GM23338 (cell line): ENCODE results near the gene FBXO38. TPM values are rescaled to one million over a fixed set of nuclear protein-coding genes. Genes with fewer than 3 reads are reported as not detected.

ENCODE experiments used
- ATAC-seq: fragments of 200-7000 bp; cut with Tn5 transposase; 3 replicates; pipeline ENCODE4 v1.9.1; 2020
- DNase-seq: peaks from one replicate; pipeline ENCODE4 v3.0.0-alpha.2; 2015; ENCODE audit warnings: low spot score
- H2AFZ ChIP-seq: fragments of 200-600 bp; sonication (generic); 2 replicates; pipeline ENCODE4 v1.8.0; 2016; ENCODE audit warnings: antibody characterized with exemption, mild to moderate bottlenecking, moderate library complexity
- H3F3A ChIP-seq: fragments of 200-600 bp; sonication (generic); replicated peaks from 2 replicates; pipeline ENCODE4 v1.8.0; 2017; ENCODE audit warnings: antibody characterized with exemption, mixed run types, low read depth
- H3K27ac ChIP-seq: fragments of 200-600 bp; sonication (generic); 2 replicates; pipeline ENCODE4 v1.6.1; 2016; ENCODE audit warnings: low read depth
- H3K27me3 ChIP-seq: fragments of 200-600 bp; sonication (generic); 2 replicates; pipeline ENCODE4 v1.8.0; 2016; ENCODE audit warnings: mild to moderate bottlenecking, mixed run types, moderate library complexity; ENCODE audit not compliant: insufficient read depth
- H3K36me3 ChIP-seq: fragments of 200-600 bp; sonication (generic); 2 replicates; pipeline ENCODE4 v1.8.0; 2016; ENCODE audit warnings: mild to moderate bottlenecking; ENCODE audit not compliant: insufficient read depth
- H3K4me1 ChIP-seq: fragments of 200-600 bp; sonication (generic); 2 replicates; pipeline ENCODE4 v1.8.0; 2016; ENCODE audit warnings: mild to moderate bottlenecking, moderate library complexity; ENCODE audit not compliant: insufficient read depth
- H3K4me2 ChIP-seq: fragments of 200-600 bp; sonication (generic); 2 replicates; pipeline ENCODE4 v1.7.1; 2017; ENCODE audit warnings: mixed run types
- H3K4me3 ChIP-seq: fragments of 200-600 bp; sonication (generic); 2 replicates; pipeline ENCODE4 v1.6.1; 2016; ENCODE audit warnings: mixed run types
- H3K79me2 ChIP-seq: fragments of 200-600 bp; sonication (generic); replicated peaks from 2 replicates; pipeline ENCODE4 v1.8.0; 2017; ENCODE audit warnings: mild to moderate bottlenecking; ENCODE audit not compliant: insufficient read depth
- H3K9me2 ChIP-seq: fragments of 200-600 bp; sonication (generic); 2 replicates; pipeline ENCODE4 v1.8.0; 2017; ENCODE audit not compliant: insufficient read depth
- H4K20me1 ChIP-seq: fragments of 200-600 bp; sonication (generic); replicated peaks from 2 replicates; pipeline ENCODE4 v1.8.0; 2017; ENCODE audit warnings: mild to moderate bottlenecking; ENCODE audit not compliant: insufficient read depth
- H3K27ac Mint-ChIP-seq: 2 replicates; pipeline ENCODE4 v1.8.0; 2020; ENCODE audit warnings: inconsistent platforms, mild to moderate bottlenecking, moderate library complexity, mixed read lengths
- H3K27me3 Mint-ChIP-seq: 3 replicates; pipeline ENCODE4 v1.8.0; 2022; ENCODE audit warnings: low read depth, mild to moderate bottlenecking, moderate library complexity, mixed read lengths, inconsistent platforms; ENCODE audit not compliant: insufficient read depth, poor library complexity
- H3K36me3 Mint-ChIP-seq: 3 replicates; pipeline ENCODE4 v1.8.0; 2021; ENCODE audit warnings: low read depth, mild to moderate bottlenecking, inconsistent platforms, moderate library complexity, mixed read lengths
- H3K4me1 Mint-ChIP-seq: 3 replicates; pipeline ENCODE4 v1.8.0; 2020; ENCODE audit warnings: mild to moderate bottlenecking, inconsistent platforms, mixed read lengths
- H3K4me3 Mint-ChIP-seq: 3 replicates; pipeline ENCODE4 v1.8.0; 2021; ENCODE audit warnings: moderate library complexity, mild to moderate bottlenecking, inconsistent platforms, mixed read lengths
- H3K9me3 Mint-ChIP-seq: 3 replicates; pipeline ENCODE4 v1.8.0; 2020; ENCODE audit warnings: moderate library complexity, mild to moderate bottlenecking, inconsistent platforms, mixed read lengths
- CREB1 ChIP-seq: fragments of 250-450 bp; sonication (Bioruptor Pico); IDR thresholded peaks from 2 replicates; pipeline ENCODE4 v1.5.0; 2020; ENCODE audit warnings: low read depth, mild to moderate bottlenecking, moderate library complexity
- CTCF ChIP-seq, 2 experiments: fragments of 200-600 bp in 1 of 2; sonication (generic) in 1 of 2; conservative IDR thresholded peaks; 2 replicates each; pipeline versions ENCODE4 v1.5.1 to v1.6.1; 2016 to 2017; ENCODE audit warnings: antibody characterized with exemption in 2 of 2, low read depth in 2 of 2, mild to moderate bottlenecking in 2 of 2, moderate library complexity in 1 of 2
- ETS1 ChIP-seq: IDR thresholded peaks from 2 replicates; pipeline ENCODE4 v1.6.1; 2016; ENCODE audit warnings: antibody characterized with exemption
- EZH2 ChIP-seq: fragments of 200-600 bp; sonication (generic); IDR thresholded peaks from one replicate; pipeline ENCODE4 v1.8.0; 2017; ENCODE audit warnings: antibody characterized with exemption, mild to moderate bottlenecking, low read depth; ENCODE audit not compliant: unreplicated experiment
- EZH2phosphoT487 ChIP-seq: fragments of 200-600 bp; sonication (generic); IDR thresholded peaks from one replicate; pipeline ENCODE4 v1.8.1; 2018; ENCODE audit warnings: antibody characterized with exemption; ENCODE audit not compliant: unreplicated experiment
- JUNB ChIP-seq: IDR thresholded peaks from one replicate; pipeline ENCODE4 v1.6.1; 2016; ENCODE audit warnings: antibody characterized with exemption; ENCODE audit not compliant: unreplicated experiment
- NANOG ChIP-seq: IDR thresholded peaks from 2 replicates; pipeline ENCODE4 v1.6.1; 2016; ENCODE audit warnings: antibody characterized with exemption, borderline replicate concordance
- POLR2AphosphoS5 ChIP-seq: IDR thresholded peaks from 2 replicates; pipeline ENCODE4 v1.6.1; 2016; ENCODE audit warnings: antibody characterized with exemption, low read depth
- STAT1 ChIP-seq: IDR thresholded peaks from one replicate; pipeline ENCODE4 v1.6.1; 2016; ENCODE audit warnings: antibody characterized with exemption; ENCODE audit not compliant: unreplicated experiment
- ZNF114 ChIP-seq: fragments of 250-450 bp; sonication (Bioruptor Pico); IDR thresholded peaks from 2 replicates; pipeline ENCODE4 v1.5.0; 2020; ENCODE audit warnings: mild to moderate bottlenecking, moderate library complexity
- ZNF331 ChIP-seq: fragments of 250-450 bp; sonication (Bioruptor Pico); IDR thresholded peaks from 2 replicates; pipeline ENCODE4 v1.5.0; 2020; ENCODE audit warnings: low read depth, mild to moderate bottlenecking, moderate library complexity
- ZNF462 ChIP-seq: fragments of 250-450 bp; sonication (Bioruptor Pico); IDR thresholded peaks from 2 replicates; pipeline ENCODE4 v1.5.0; 2020; ENCODE audit warnings: mild to moderate bottlenecking, moderate library complexity
- polyA plus RNA-seq: library from polyadenylated mRNA; unstranded; fragments of >200 nt; fragmentation: Nextera tagmentation; extraction: Ambion mirVana; gene quantifications from 2 replicates; pipeline ENCODE4 v1.2.1, GENCODE V29; 2016
- total RNA-seq: library from RNA; depleted of rRNA; stranded (reverse); fragments of >200 nt; shearing (Covaris generic); gene quantifications from 2 replicates; pipeline ENCODE4 v1.2.3, GENCODE V29; 2014
- TF ChIP-seq, protein P1 (sequence below): IDR thresholded peaks from one replicate; pipeline ENCODE4 v1.6.1; 2018; ENCODE audit warnings: antibody characterized with exemption; ENCODE audit not compliant: unreplicated experiment

Gene FBXO38
- total and polyA plus RNA-seq, 2 experiments from 2014 or later: 13.3 to 45.6 TPM

GRCh38 chr5:148466236-148466580 lies 82.5 kb downstream of the FBXO38 start:
- Mint-ChIP-seq H3K27ac (no peak overlapping the region), H3K4me1 (no peaks in the 10 kb centered on the region), H3K27me3 (no peaks in the 10 kb centered on the region), H3K4me3 (no peak overlapping the region), H3K36me3 (no peaks in the 10 kb centered on the region), H3K9me3 (no peaks in the 10 kb centered on the region)
- Histone ChIP-seq H3K79me2 (no peaks in the 10 kb centered on the region), H3K9me2 (no peaks in the 10 kb centered on the region), H3K27ac (no peak overlapping the region), H2AFZ (no peak overlapping the region), H3K36me3 (no peaks in the 10 kb centered on the region), H3K27me3 (no peaks in the 10 kb centered on the region), H3K4me2 (no peak overlapping the region), H3K4me3 (no peak overlapping the region), H4K20me1 (no peaks in the 10 kb centered on the region), H3F3A (no peaks in the 10 kb centered on the region), H3K4me1 (no peaks in the 10 kb centered on the region)
- TF ChIP-seq STAT1: no peak
- no peak for TF ChIP-seq ETS1
- no peak for TF ChIP-seq JUNB
- TF ChIP-seq, protein P1, sequence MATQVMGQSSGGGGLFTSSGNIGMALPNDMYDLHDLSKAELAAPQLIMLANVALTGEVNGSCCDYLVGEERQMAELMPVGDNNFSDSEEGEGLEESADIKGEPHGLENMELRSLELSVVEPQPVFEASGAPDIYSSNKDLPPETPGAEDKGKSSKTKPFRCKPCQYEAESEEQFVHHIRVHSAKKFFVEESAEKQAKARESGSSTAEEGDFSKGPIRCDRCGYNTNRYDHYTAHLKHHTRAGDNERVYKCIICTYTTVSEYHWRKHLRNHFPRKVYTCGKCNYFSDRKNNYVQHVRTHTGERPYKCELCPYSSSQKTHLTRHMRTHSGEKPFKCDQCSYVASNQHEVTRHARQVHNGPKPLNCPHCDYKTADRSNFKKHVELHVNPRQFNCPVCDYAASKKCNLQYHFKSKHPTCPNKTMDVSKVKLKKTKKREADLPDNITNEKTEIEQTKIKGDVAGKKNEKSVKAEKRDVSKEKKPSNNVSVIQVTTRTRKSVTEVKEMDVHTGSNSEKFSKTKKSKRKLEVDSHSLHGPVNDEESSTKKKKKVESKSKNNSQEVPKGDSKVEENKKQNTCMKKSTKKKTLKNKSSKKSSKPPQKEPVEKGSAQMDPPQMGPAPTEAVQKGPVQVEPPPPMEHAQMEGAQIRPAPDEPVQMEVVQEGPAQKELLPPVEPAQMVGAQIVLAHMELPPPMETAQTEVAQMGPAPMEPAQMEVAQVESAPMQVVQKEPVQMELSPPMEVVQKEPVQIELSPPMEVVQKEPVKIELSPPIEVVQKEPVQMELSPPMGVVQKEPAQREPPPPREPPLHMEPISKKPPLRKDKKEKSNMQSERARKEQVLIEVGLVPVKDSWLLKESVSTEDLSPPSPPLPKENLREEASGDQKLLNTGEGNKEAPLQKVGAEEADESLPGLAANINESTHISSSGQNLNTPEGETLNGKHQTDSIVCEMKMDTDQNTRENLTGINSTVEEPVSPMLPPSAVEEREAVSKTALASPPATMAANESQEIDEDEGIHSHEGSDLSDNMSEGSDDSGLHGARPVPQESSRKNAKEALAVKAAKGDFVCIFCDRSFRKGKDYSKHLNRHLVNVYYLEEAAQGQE: no peak
- no peak for TF ChIP-seq EZH2phosphoT487
- no peak for TF ChIP-seq CREB1 (CRISPR knock-in tag)
- TF ChIP-seq POLR2AphosphoS5: no peak
- no peak for TF ChIP-seq ZNF462
- TF ChIP-seq CTCF (conservative IDR thresholded peaks at IDR 0.05; ENCODE audit: low read depth in 2 of 2): no peak
- no peak for TF ChIP-seq EZH2
- TF ChIP-seq NANOG: no peak
- no peak for TF ChIP-seq ZNF331 (CRISPR knock-in tag)
- no peak for TF ChIP-seq ZNF114 (CRISPR knock-in tag)
- DNase-seq (no peak), ATAC-seq (no peak)
